Mesothelial cell of epicardium (in vitro differentiated cells): Measurements from ENCODE around the gene MAML2. TPM values are rescaled to one million over a fixed set of nuclear protein-coding genes. Genes with fewer than 3 reads are reported as not detected.

ENCODE experiments used
- DNase-seq, 2 experiments: peaks; one replicate each; pipeline ENCODE4 v3.0.0; 2021; ENCODE audit warnings: low spot score in 2 of 2; ENCODE audit not compliant: unreplicated experiment in 2 of 2
- H3K27ac Mint-ChIP-seq: 2 replicates; pipeline ENCODE4 v1.8.0; 2021; ENCODE audit warnings: mixed read lengths
- H3K27me3 Mint-ChIP-seq: 2 replicates; pipeline ENCODE4 v1.8.0; 2021; ENCODE audit warnings: low read depth, mixed read lengths
- H3K36me3 Mint-ChIP-seq: 2 replicates; pipeline ENCODE4 v1.8.0; 2021; ENCODE audit warnings: mixed read lengths
- H3K4me1 Mint-ChIP-seq: 2 replicates; pipeline ENCODE4 v1.8.0; 2021; ENCODE audit warnings: mixed read lengths
- H3K4me3 Mint-ChIP-seq: 2 replicates; pipeline ENCODE4 v1.8.0; 2021; ENCODE audit warnings: mild to moderate bottlenecking, moderate library complexity, mixed read lengths
- H3K9me3 Mint-ChIP-seq: 2 replicates; pipeline ENCODE4 v1.8.0; 2021; ENCODE audit warnings: mixed read lengths
- total RNA-seq: library from RNA; stranded (reverse); gene quantifications from 3 replicates; pipeline ENCODE4 v1.2.1, GENCODE V29; 2021
- TF ChIP-seq, protein P1 (sequence below): fragments of 200-600 bp; sonication (generic); IDR thresholded peaks from one replicate; pipeline ENCODE4 v1.5.0; 2021; ENCODE audit warnings: antibody characterized with exemption; ENCODE audit not compliant: unreplicated experiment

The MAML2 gene
- total RNA-seq, 1 donor from 2014 or later = 38.3 TPM

DNA sequence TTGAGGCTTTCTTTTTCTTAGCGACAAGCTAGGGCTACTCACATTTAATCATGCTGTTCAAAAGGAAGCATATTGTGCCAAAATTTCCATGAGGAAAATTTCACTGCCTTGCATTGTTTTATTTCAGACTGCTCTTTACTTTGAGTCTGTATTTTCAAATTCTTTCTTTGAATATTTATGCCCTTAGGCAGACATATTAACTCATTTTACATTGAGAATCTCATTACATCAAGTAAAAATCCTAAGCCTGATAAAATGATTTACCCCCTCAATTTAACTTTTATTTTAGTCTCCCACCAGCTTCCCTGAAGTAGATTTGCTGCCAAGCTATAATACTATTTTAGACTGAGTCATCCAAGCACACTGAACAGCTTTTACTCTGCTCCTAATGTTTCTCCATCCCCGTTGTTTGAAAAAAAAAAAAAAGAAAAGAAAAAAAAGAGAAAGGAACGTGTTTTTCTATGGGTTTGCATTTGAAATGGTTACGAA lies 229.8 kb downstream of the MAML2 start:
- TF ChIP-seq, protein P1, sequence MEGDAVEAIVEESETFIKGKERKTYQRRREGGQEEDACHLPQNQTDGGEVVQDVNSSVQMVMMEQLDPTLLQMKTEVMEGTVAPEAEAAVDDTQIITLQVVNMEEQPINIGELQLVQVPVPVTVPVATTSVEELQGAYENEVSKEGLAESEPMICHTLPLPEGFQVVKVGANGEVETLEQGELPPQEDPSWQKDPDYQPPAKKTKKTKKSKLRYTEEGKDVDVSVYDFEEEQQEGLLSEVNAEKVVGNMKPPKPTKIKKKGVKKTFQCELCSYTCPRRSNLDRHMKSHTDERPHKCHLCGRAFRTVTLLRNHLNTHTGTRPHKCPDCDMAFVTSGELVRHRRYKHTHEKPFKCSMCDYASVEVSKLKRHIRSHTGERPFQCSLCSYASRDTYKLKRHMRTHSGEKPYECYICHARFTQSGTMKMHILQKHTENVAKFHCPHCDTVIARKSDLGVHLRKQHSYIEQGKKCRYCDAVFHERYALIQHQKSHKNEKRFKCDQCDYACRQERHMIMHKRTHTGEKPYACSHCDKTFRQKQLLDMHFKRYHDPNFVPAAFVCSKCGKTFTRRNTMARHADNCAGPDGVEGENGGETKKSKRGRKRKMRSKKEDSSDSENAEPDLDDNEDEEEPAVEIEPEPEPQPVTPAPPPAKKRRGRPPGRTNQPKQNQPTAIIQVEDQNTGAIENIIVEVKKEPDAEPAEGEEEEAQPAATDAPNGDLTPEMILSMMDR = no peak
- peaks cover 52% of the 10 kb centered on the region for H3K4me1 Mint-ChIP-seq
- H3K27ac Mint-ChIP-seq = peak overlapping the region; percentile 91
- no peaks in the 10 kb centered on the region for H3K27me3 Mint-ChIP-seq
- H3K9me3 Mint-ChIP-seq = no peaks in the 10 kb centered on the region
- no peak for DNase-seq
- H3K4me3 Mint-ChIP-seq = peak overlapping the region; percentile 11
- H3K36me3 Mint-ChIP-seq = peaks cover 1% of the 10 kb centered on the region

DNA sequence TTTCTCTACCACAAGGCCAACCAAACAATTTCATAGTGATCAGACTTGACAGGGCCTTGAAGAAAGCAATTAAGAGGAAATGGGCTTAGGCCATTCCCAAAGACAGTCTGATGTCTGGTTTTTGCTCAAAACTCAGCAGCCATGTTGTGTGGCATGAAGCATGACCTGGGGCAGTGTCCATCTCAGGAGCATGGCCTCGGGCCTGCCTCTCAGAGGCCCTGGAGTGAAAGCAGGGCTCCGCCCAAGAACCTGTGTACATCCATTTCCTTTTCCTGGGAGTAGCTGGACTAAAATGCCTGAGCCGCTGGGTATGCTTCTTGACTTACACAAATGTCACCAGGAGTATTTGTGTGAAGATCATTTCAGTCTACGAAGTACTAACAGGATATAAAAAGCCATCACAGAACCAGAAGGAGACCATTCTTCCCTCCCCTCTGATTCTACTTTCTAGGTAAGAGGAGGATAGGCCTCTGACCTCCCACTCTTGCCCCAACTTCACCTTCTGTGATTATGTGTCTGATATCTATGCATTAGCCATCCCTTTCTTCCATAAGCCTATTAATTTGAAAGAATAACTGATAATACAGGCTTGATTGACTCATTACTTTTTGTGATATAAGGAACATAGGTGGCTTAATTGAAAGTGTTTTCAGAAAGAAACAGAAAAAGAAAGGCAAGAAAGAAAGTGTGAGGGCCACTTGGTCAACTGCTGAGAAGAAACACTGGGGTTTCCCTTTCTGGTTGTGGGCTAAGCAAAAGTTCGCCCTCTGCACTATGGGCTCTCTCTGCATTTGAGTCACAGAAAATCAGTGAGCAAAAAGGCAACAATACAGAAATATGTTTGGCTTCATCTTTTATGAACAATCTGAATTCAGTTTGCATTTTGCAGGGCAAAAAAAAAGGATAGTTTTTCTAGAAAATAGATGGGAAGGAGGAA lies 230.5 kb downstream of the MAML2 start:
- Mint-ChIP-seq H3K27ac (peak overlapping the region; percentile 91), H3K27me3 (no peaks in the 10 kb centered on the region), H3K4me1 (peaks cover 53% of the 10 kb centered on the region), H3K36me3 (peaks cover 1% of the 10 kb centered on the region), H3K4me3 (no peak overlapping the region), H3K9me3 (no peaks in the 10 kb centered on the region)
- TF ChIP-seq, protein P1 = no peak
- no peak for DNase-seq

DNA sequence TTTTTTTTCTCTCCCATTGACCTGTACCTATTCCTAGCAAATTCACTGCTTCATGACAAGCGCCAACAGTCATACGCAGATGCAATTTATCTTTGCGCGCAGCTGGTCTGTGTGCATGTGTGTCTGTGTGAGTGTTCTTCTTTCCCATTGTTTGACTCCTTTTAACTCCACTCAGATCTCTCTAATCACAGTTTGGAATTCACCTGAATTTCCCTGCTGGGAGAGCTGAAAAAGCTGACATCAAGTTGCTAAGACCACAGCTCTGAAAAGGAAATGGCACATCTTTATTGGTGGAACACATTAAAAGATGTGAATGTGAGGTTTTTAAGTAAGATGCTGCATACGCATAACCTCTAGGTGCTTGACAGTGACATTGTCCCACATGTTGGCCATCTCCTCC lies 231.7 kb downstream of the MAML2 start:
- Mint-ChIP-seq H3K4me1 (peaks cover 64% of the 10 kb centered on the region), H3K27ac (peak overlapping the region; percentile 70), H3K9me3 (no peaks in the 10 kb centered on the region), H3K4me3 (no peak overlapping the region), H3K36me3 (peaks cover 1% of the 10 kb centered on the region), H3K27me3 (no peaks in the 10 kb centered on the region)
- DNase-seq = no peak
- TF ChIP-seq, protein P1 = no peak

DNA sequence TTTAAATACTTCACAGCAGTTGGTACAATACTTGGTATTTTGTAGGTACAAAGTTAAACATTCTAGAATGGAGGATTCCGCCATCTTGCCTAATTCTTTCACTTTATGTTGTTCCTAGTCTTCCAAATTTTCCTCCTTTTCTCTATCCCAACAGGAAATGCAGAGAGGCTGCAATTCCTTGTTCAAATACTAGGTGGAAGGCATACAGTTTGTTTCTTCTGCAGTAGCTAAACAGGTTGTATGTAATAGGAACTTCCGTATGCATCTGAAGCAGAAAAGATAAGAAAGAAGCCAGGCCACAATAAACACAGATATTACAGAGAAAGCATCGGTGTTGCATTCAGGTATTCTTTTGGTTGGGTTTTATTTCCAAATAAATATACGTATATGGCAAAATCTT lies 232.7 kb downstream of the MAML2 start:
- Mint-ChIP-seq H3K36me3 (peaks cover 1% of the 10 kb centered on the region), H3K4me3 (no peak overlapping the region), H3K27ac (peak overlapping the region; percentile 48), H3K4me1 (peaks cover 71% of the 10 kb centered on the region), H3K9me3 (no peaks in the 10 kb centered on the region), H3K27me3 (no peaks in the 10 kb centered on the region)
- DNase-seq = no peak
- TF ChIP-seq, protein P1 = no peak

DNA sequence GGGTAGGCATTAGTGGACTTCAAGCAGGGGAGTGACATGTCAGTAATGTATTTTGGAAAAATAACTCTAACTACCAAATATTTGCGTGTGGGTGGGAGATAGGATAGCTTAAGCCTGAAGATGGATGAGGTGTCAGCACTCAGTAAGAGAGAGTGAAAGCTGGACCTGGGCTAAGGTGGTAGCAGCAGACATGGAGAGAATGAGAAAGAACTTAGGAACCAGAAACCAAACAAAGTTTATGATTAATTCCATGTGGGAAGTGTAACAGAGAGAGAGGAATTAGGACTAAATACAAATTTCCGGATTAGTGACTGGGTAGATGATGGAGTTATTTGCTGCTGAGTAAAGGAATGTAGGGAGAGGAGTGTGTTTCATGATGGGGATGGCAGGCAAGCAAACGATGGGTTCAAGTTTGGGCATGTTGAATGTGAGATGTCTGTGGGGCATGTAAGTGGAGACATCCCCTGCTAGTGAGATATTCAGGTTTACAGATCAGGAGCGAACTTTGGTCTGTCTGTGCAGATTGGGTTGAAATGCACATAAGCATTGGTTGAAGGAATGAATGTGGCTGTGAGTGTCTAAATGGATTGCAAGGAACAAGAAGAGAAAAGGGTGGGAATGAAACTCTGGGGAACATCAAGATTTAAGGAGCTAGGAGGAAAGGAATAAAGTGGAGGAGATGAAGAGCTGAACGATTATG lies 233.5 kb downstream of the MAML2 start:
- H3K36me3 Mint-ChIP-seq = no peaks in the 10 kb centered on the region
- H3K4me1 Mint-ChIP-seq = peaks cover 70% of the 10 kb centered on the region
- DNase-seq = no peak
- H3K27ac Mint-ChIP-seq = no peak overlapping the region
- TF ChIP-seq, protein P1 = no peak
- H3K27me3 Mint-ChIP-seq = no peaks in the 10 kb centered on the region
- no peak overlapping the region for H3K4me3 Mint-ChIP-seq
- no peaks in the 10 kb centered on the region for H3K9me3 Mint-ChIP-seq
